ENCODE results near the gene JPH2.

The JPH2 gene

GRCh38 chr20:44098256-44098630 is 88.7 kb downstream of the JPH2 start:
- no peaks in the 10 kb centered on the region for H3K27me3 ChIP-seq (ENCODE audit: control insufficient read depth in 1 of 2, insufficient read depth in 2 of 2, low read length in 2 of 2)

GRCh38 chr20:44097521-44098255 is 89.3 kb downstream of the JPH2 start:
- H3K4me3 ChIP-seq (ENCODE audit: low read length in 2 of 2) = no peak overlapping the region
- no peaks in the 10 kb centered on the region for H3K9me3 ChIP-seq (ENCODE audit: control insufficient read depth in 2 of 2, low read length in 2 of 2)
- H3K36me3 ChIP-seq (ENCODE audit: control insufficient read depth in 2 of 2, insufficient read depth in 2 of 2, low read length in 2 of 2) = no peaks in the 10 kb centered on the region
- no peak overlapping the region for H3K9ac ChIP-seq (ENCODE audit: low read length in 2 of 2)
- H3K27ac ChIP-seq (ENCODE audit: low read length) = no peak overlapping the region
- peaks cover 9% of the 10 kb centered on the region for H3K4me1 ChIP-seq (ENCODE audit: control insufficient read depth, insufficient read depth, low read length)
- no peaks in the 10 kb centered on the region for H3K27me3 ChIP-seq (ENCODE audit: control insufficient read depth in 1 of 2, insufficient read depth in 2 of 2, low read length in 2 of 2)

More at GRCh38 chr20:44098256-44098630, 88.7 kb downstream of the JPH2 start:
- Histone ChIP-seq H3K9me3 (ENCODE audit: control insufficient read depth in 2 of 2, low read length in 2 of 2) (no peaks in the 10 kb centered on the region), H3K4me1 (ENCODE audit: control insufficient read depth, insufficient read depth, low read length) (peaks cover 9% of the 10 kb centered on the region), H3K36me3 (ENCODE audit: control insufficient read depth in 2 of 2, insufficient read depth in 2 of 2, low read length in 2 of 2) (no peaks in the 10 kb centered on the region), H3K27ac (ENCODE audit: low read length) (no peak overlapping the region), H3K4me3 (ENCODE audit: low read length in 2 of 2) (no peak overlapping the region), H3K9ac (ENCODE audit: low read length in 2 of 2) (no peak overlapping the region)

- Histone ChIP-seq H3K27me3 (ENCODE audit: control insufficient read depth in 1 of 2, insufficient read depth in 2 of 2, low read length in 2 of 2) (no peaks in the 10 kb centered on the region), H3K36me3 (ENCODE audit: control insufficient read depth in 2 of 2, insufficient read depth in 2 of 2, low read length in 2 of 2) (no peaks in the 10 kb centered on the region), H3K4me1 (ENCODE audit: control insufficient read depth, insufficient read depth, low read length) (peaks cover 9% of the 10 kb centered on the region), H3K27ac (ENCODE audit: low read length) (no peak overlapping the region), H3K9ac (ENCODE audit: low read length in 2 of 2) (no peak overlapping the region), H3K4me3 (ENCODE audit: low read length in 2 of 2) (no peak overlapping the region), H3K9me3 (ENCODE audit: control insufficient read depth in 2 of 2, low read length in 2 of 2) (no peaks in the 10 kb centered on the region)
These were observed 91.2 kb downstream of the JPH2 start for GRCh38 chr20:44095831-44096230.

GRCh38 chr20:44093249-44093582 is 93.8 kb downstream of the JPH2 start:
- Histone ChIP-seq H3K27me3 (ENCODE audit: control insufficient read depth in 1 of 2, insufficient read depth in 2 of 2, low read length in 2 of 2) (no peaks in the 10 kb centered on the region), H3K36me3 (ENCODE audit: control insufficient read depth in 2 of 2, insufficient read depth in 2 of 2, low read length in 2 of 2) (no peaks in the 10 kb centered on the region), H3K9ac (ENCODE audit: low read length in 2 of 2) (no peak overlapping the region)

GRCh38 chr20:44092551-44093248 is 94.3 kb downstream of the JPH2 start:
- no peak overlapping the region for H3K27ac ChIP-seq (ENCODE audit: low read length)
- H3K4me1 ChIP-seq (ENCODE audit: control insufficient read depth, insufficient read depth, low read length) = peaks cover 7% of the 10 kb centered on the region
- no peaks in the 10 kb centered on the region for H3K36me3 ChIP-seq (ENCODE audit: control insufficient read depth in 2 of 2, insufficient read depth in 2 of 2, low read length in 2 of 2)
- no peak overlapping the region for H3K9ac ChIP-seq (ENCODE audit: low read length in 2 of 2)
- no peak overlapping the region for H3K4me3 ChIP-seq (ENCODE audit: low read length in 2 of 2)
- no peaks in the 10 kb centered on the region for H3K9me3 ChIP-seq (ENCODE audit: control insufficient read depth in 2 of 2, low read length in 2 of 2)
- H3K27me3 ChIP-seq (ENCODE audit: control insufficient read depth in 1 of 2, insufficient read depth in 2 of 2, low read length in 2 of 2) = no peaks in the 10 kb centered on the region

More at GRCh38 chr20:44093249-44093582, 93.8 kb downstream of the JPH2 start:
- H3K27ac ChIP-seq (ENCODE audit: low read length) = no peak overlapping the region
- H3K9me3 ChIP-seq (ENCODE audit: control insufficient read depth in 2 of 2, low read length in 2 of 2) = no peaks in the 10 kb centered on the region
- H3K4me1 ChIP-seq (ENCODE audit: control insufficient read depth, insufficient read depth, low read length) = peaks cover 7% of the 10 kb centered on the region
- no peak overlapping the region for H3K4me3 ChIP-seq (ENCODE audit: low read length in 2 of 2)

- peaks cover 9% of the 10 kb centered on the region for H3K4me1 ChIP-seq (ENCODE audit: control insufficient read depth, insufficient read depth, low read length)
- no peak overlapping the region for H3K9ac ChIP-seq (ENCODE audit: low read length in 2 of 2)
- no peak overlapping the region for H3K4me3 ChIP-seq (ENCODE audit: low read length in 2 of 2)
- no peaks in the 10 kb centered on the region for H3K27me3 ChIP-seq (ENCODE audit: control insufficient read depth in 1 of 2, insufficient read depth in 2 of 2, low read length in 2 of 2)
- no peaks in the 10 kb centered on the region for H3K9me3 ChIP-seq (ENCODE audit: control insufficient read depth in 2 of 2, low read length in 2 of 2)
- no peaks in the 10 kb centered on the region for H3K36me3 ChIP-seq (ENCODE audit: control insufficient read depth in 2 of 2, insufficient read depth in 2 of 2, low read length in 2 of 2)
- H3K27ac ChIP-seq (ENCODE audit: low read length) = no peak overlapping the region
These were observed 96.0 kb downstream of the JPH2 start for GRCh38 chr20:44091026-44091425.

GRCh38 chr20:44089987-44090674 is 96.9 kb downstream of the JPH2 start:
- Histone ChIP-seq H3K27ac (ENCODE audit: low read length) (no peak overlapping the region), H3K4me3 (ENCODE audit: low read length in 2 of 2) (no peak overlapping the region), H3K4me1 (ENCODE audit: control insufficient read depth, insufficient read depth, low read length) (peaks cover 9% of the 10 kb centered on the region), H3K9me3 (ENCODE audit: control insufficient read depth in 2 of 2, low read length in 2 of 2) (no peaks in the 10 kb centered on the region), H3K9ac (ENCODE audit: low read length in 2 of 2) (no peak overlapping the region), H3K27me3 (ENCODE audit: control insufficient read depth in 1 of 2, insufficient read depth in 2 of 2, low read length in 2 of 2) (no peaks in the 10 kb centered on the region), H3K36me3 (ENCODE audit: control insufficient read depth in 2 of 2, insufficient read depth in 2 of 2, low read length in 2 of 2) (no peaks in the 10 kb centered on the region)

GRCh38 chr20:44087857-44088120 is 99.2 kb downstream of the JPH2 start:
- Histone ChIP-seq H3K36me3 (ENCODE audit: control insufficient read depth in 2 of 2, insufficient read depth in 2 of 2, low read length in 2 of 2) (no peaks in the 10 kb centered on the region), H3K9ac (ENCODE audit: low read length in 2 of 2) (no peak overlapping the region), H3K9me3 (ENCODE audit: control insufficient read depth in 2 of 2, low read length in 2 of 2) (no peaks in the 10 kb centered on the region), H3K27me3 (ENCODE audit: control insufficient read depth in 1 of 2, insufficient read depth in 2 of 2, low read length in 2 of 2) (no peaks in the 10 kb centered on the region), H3K4me3 (ENCODE audit: low read length in 2 of 2) (no peak overlapping the region), H3K27ac (ENCODE audit: low read length) (no peak overlapping the region), H3K4me1 (ENCODE audit: control insufficient read depth, insufficient read depth, low read length) (peaks cover 13% of the 10 kb centered on the region)

GRCh38 chr20:44087051-44087856 is 99.7 kb downstream of the JPH2 start:
- Histone ChIP-seq H3K9ac (ENCODE audit: low read length in 2 of 2) (no peak overlapping the region), H3K4me3 (ENCODE audit: low read length in 2 of 2) (no peak overlapping the region), H3K27ac (ENCODE audit: low read length) (no peak overlapping the region), H3K4me1 (ENCODE audit: control insufficient read depth, insufficient read depth, low read length) (peaks cover 13% of the 10 kb centered on the region), H3K27me3 (ENCODE audit: control insufficient read depth in 1 of 2, insufficient read depth in 2 of 2, low read length in 2 of 2) (no peaks in the 10 kb centered on the region), H3K9me3 (ENCODE audit: control insufficient read depth in 2 of 2, low read length in 2 of 2) (no peaks in the 10 kb centered on the region), H3K36me3 (ENCODE audit: control insufficient read depth in 2 of 2, insufficient read depth in 2 of 2, low read length in 2 of 2) (no peaks in the 10 kb centered on the region)

GRCh38 chr20:44085616-44086434 is 101.2 kb downstream of the JPH2 start:
- peaks cover 13% of the 10 kb centered on the region for H3K4me1 ChIP-seq (ENCODE audit: control insufficient read depth, insufficient read depth, low read length)

More at GRCh38 chr20:44085616-44086434, 101.2 kb downstream of the JPH2 start:
- Histone ChIP-seq H3K4me3 (ENCODE audit: low read length in 2 of 2) (no peak overlapping the region), H3K27ac (ENCODE audit: low read length) (no peak overlapping the region), H3K9me3 (ENCODE audit: control insufficient read depth in 2 of 2, low read length in 2 of 2) (no peaks in the 10 kb centered on the region), H3K36me3 (ENCODE audit: control insufficient read depth in 2 of 2, insufficient read depth in 2 of 2, low read length in 2 of 2) (no peaks in the 10 kb centered on the region), H3K9ac (ENCODE audit: low read length in 2 of 2) (no peak overlapping the region), H3K27me3 (ENCODE audit: control insufficient read depth in 1 of 2, insufficient read depth in 2 of 2, low read length in 2 of 2) (no peaks in the 10 kb centered on the region)

Data from stomach smooth muscle (tissue), 2 donors.